Thyroid gland (tissue), 4 donors: Measurements from ENCODE around the gene TNK1. TPM values are rescaled to one million over a fixed set of nuclear protein-coding genes. Genes with fewer than 3 reads are reported as not detected.

Source experiments
- DNase-seq, 2 donors: peaks; one replicate each; pipeline ENCODE4 v3.0.0-alpha.2; 2019
- H3K27ac ChIP-seq, 3 donors: fragments of 200-600 bp; sonication (generic); 1 replicate in 2 of 3; 2 replicates in 1 of 3; pipeline ENCODE4 v1.5.1; 2016 to 2019; ENCODE audit warnings: mild to moderate bottlenecking in 1 of 3, moderate library complexity in 1 of 3
- H3K27me3 ChIP-seq: fragments of 200-600 bp; sonication (generic); one replicate; pipeline ENCODE4 v1.5.1; 2019
- H3K36me3 ChIP-seq, 2 donors: fragments of 200-600 bp; sonication (generic); one replicate each; pipeline ENCODE4 v1.5.1; 2016 to 2019
- H3K4me1 ChIP-seq, 2 donors: fragments of 200-600 bp; sonication (generic); one replicate each; pipeline ENCODE4 v1.5.1; 2017 to 2019
- H3K4me3 ChIP-seq, 3 donors: fragments of 200-600 bp; sonication (generic); replicated peaks in 1 of 3; 1 replicate in 2 of 3; 2 replicates in 1 of 3; pipeline ENCODE4 v1.5.1; 2016; ENCODE audit warnings: mild to moderate bottlenecking in 1 of 3
- H3K9me3 ChIP-seq: fragments of 200-600 bp; sonication (generic); one replicate; pipeline ENCODE4 v1.5.1; 2017
- CTCF ChIP-seq, 6 experiments: fragments of 200-600 bp in 3 of 6; fragments of 450-650 bp in 3 of 6; sonication (generic) in 3 of 6; IDR thresholded peaks; one replicate each; pipeline ENCODE4 v1.5.1; 2016 to 2019; ENCODE audit warnings: antibody characterized with exemption in 6 of 6, mild to moderate bottlenecking in 2 of 6, inconsistent platforms in 1 of 6, moderate library complexity in 1 of 6
- POLR2A ChIP-seq, 2 donors: fragments of 450-650 bp; IDR thresholded peaks; one replicate each; pipeline ENCODE4 v1.6.1; 2017; ENCODE audit warnings: antibody characterized with exemption in 2 of 2, mild to moderate bottlenecking in 2 of 2, moderate library complexity in 1 of 2
- WGBS, 2 donors: methylation state at CpG; one replicate each; pipeline ENCODE4 v1.1.5; 2017; 5-methylcytosine and 5-hydroxymethylcytosine counted together
- intact Hi-C: fragments of 100-400 bp; cut with DNase I; formaldehyde crosslinking; loops from one replicate; pipeline ENCODE4 v1.15.1; 2023
- total RNA-seq, 4 donors: library from RNA; depleted of rRNA; stranded (reverse); fragments of >200 nt; gene quantifications; one replicate each; pipeline ENCODE4 v1.2.3, GENCODE V29; 2016

The TNK1 gene
- total RNA-seq, 4 donors from 2014 or later: 11.0 to 30.2 (median 15.9) TPM

- no peaks in the 10 kb centered on the region for H3K36me3 ChIP-seq
- intact Hi-C loops: no loop called here
- 87 to 92% methylated on average over 4 of the region's 4 CpGs for WGBS, 2 donors
These were observed 10.0 kb upstream of the TNK1 start for GRCh38 chr17:7370853-7371252.

GRCh38 chr17:7374353-7374752, 6.5 kb upstream of the TNK1 start:
- 89 to 92% methylated on average over 2 of the region's 2 CpGs for WGBS, 2 donors
- no peak overlapping the region for H3K27ac ChIP-seq
- no peak for DNase-seq
- no peaks in the 10 kb centered on the region for H3K4me1 ChIP-seq
- H3K36me3 ChIP-seq: no peaks in the 10 kb centered on the region
- no peak for TF ChIP-seq CTCF (IDR thresholded peaks at IDR 0.05)
- TF ChIP-seq POLR2A (IDR thresholded peaks at IDR 0.05): no peak
- H3K27me3 ChIP-seq: no peaks in the 10 kb centered on the region
- intact Hi-C loops: no loop called here
- no peak overlapping the region for H3K4me3 ChIP-seq
- no peaks in the 10 kb centered on the region for H3K9me3 ChIP-seq

More at GRCh38 chr17:7370853-7371252, 10.0 kb upstream of the TNK1 start:
- Histone ChIP-seq H3K4me3 (no peak overlapping the region), H3K9me3 (no peaks in the 10 kb centered on the region), H3K27ac (no peak overlapping the region), H3K27me3 (no peaks in the 10 kb centered on the region), H3K4me1 (no peaks in the 10 kb centered on the region)
- TF ChIP-seq POLR2A (IDR thresholded peaks at IDR 0.05): no peak
- TF ChIP-seq CTCF (IDR thresholded peaks at IDR 0.05): no peak
- no peak for DNase-seq

DNA sequence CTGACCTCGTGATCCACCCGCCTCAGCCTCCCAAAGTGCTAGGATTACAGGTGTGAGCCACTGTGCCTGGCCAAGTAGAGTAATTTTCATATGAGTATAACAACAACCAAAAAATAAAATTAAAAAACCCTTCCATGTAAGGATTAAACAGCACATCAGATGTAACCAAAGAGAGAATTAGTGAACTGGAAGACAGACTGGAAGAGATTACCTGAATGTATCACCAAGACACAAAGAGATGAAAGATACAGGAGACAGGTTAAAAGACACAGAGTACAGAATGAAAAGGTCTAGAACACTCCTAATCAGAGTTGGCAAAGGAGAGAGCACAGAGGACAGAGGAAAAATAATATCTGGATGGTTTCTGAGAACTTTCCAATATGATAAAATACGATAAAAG, 1.8 kb upstream of the TNK1 start:
- no peak overlapping the region for H3K4me3 ChIP-seq
- intact Hi-C loops: no loop called here
- H3K9me3 ChIP-seq: no peaks in the 10 kb centered on the region
- no peak overlapping the region for H3K27ac ChIP-seq
- H3K4me1 ChIP-seq: peaks cover 15 to 23% of the 10 kb centered on the region in 2 donors
- no peak for DNase-seq
- WGBS, 2 donors: 95 to 96% methylated on average over 3 of the region's 3 CpGs
- H3K36me3 ChIP-seq: no peaks in the 10 kb centered on the region
- H3K27me3 ChIP-seq: no peaks in the 10 kb centered on the region
- TF ChIP-seq CTCF (IDR thresholded peaks at IDR 0.05) (no peak), POLR2A (IDR thresholded peaks at IDR 0.05) (no peak)

- H3K4me1 ChIP-seq: peaks cover 15 to 23% of the 10 kb centered on the region in 2 donors
- DNase-seq: peak; percentile 81 to 85
- intact Hi-C loops: no loop called here
- WGBS, 2 donors: 2 to 25% methylated on average over 3 to 7 of the region's 7 CpGs
- H3K4me3 ChIP-seq: peak overlapping the region in 1 of 3 donors; percentile 72
- H3K27me3 ChIP-seq: no peaks in the 10 kb centered on the region
- TF ChIP-seq POLR2A (IDR thresholded peaks at IDR 0.05): no peak
- TF ChIP-seq CTCF (IDR thresholded peaks at IDR 0.05): no peak
- peak overlapping the region in 1 of 3 donors; percentile 74 for H3K27ac ChIP-seq
- no peaks in the 10 kb centered on the region for H3K9me3 ChIP-seq
- H3K36me3 ChIP-seq: no peaks in the 10 kb centered on the region
These were observed 568 bp upstream of the TNK1 start for GRCh38 chr17:7380321-7380720.

GRCh38 chr17:7382901-7383300, 2.0 kb downstream of the TNK1 start:
- Histone ChIP-seq H3K4me1 (peaks cover 15 to 23% of the 10 kb centered on the region in 2 donors), H3K27me3 (no peaks in the 10 kb centered on the region), H3K9me3 (no peaks in the 10 kb centered on the region), H3K27ac (no peak overlapping the region), H3K36me3 (no peaks in the 10 kb centered on the region), H3K4me3 (no peak overlapping the region)
- no peak for DNase-seq
- TF ChIP-seq CTCF (IDR thresholded peaks at IDR 0.05) (no peak), POLR2A (IDR thresholded peaks at IDR 0.05) (no peak)
- intact Hi-C loops: no loop called here
- WGBS, 2 donors: 93 to 94% methylated on average over 9 to 10 of the region's 10 CpGs
